GM12878 (cell line): ENCODE data around the gene MEMO1.

ENCODE experiments used
- ATF3 ChIP-seq: IDR thresholded peaks from 2 replicates; pipeline ENCODE4 v1.6.1; 2011; ENCODE audit warnings: low read depth, mild to moderate bottlenecking, low read length, moderate library complexity, borderline replicate concordance; ENCODE audit errors: extremely low read depth
- CBFB ChIP-seq: IDR thresholded peaks from 2 replicates; pipeline ENCODE4 v1.6.1; 2016; ENCODE audit warnings: antibody characterized with exemption, low read depth
- CEBPZ ChIP-seq: fragments of 150-350 bp; IDR thresholded peaks from 2 replicates; pipeline ENCODE4 v1.6.1; 2016; ENCODE audit warnings: low read depth, low read length
- CTCF ChIP-seq, 3 experiments: IDR thresholded peaks in 2 of 3; conservative IDR thresholded peaks in 1 of 3; 2 replicates each; pipeline ENCODE4 v1.5.1; 2011; ENCODE audit warnings: low read depth in 3 of 3, low read length in 3 of 3, mild to moderate bottlenecking in 3 of 3, control low read depth in 2 of 3, moderate library complexity in 2 of 3, inconsistent platforms in 1 of 3, mixed read lengths in 1 of 3; ENCODE audit not compliant: control insufficient read depth in 2 of 3, insufficient read depth in 1 of 3; ENCODE audit errors: extremely low read depth in 1 of 3
- E2F4 ChIP-seq: IDR thresholded peaks from 2 replicates; pipeline ENCODE4 v1.6.1; 2012; ENCODE audit warnings: low read depth, low read length, improper control_type of control experiment
- EZH2 ChIP-seq: IDR thresholded peaks from 2 replicates; pipeline ENCODE4 v1.6.1; 2012; ENCODE audit warnings: low read depth, mild to moderate bottlenecking, control low read depth, inconsistent platforms, low read length, borderline replicate concordance; ENCODE audit not compliant: control insufficient read depth
- FOXM1 ChIP-seq: IDR thresholded peaks from 2 replicates; pipeline ENCODE4 v1.6.1; 2012; ENCODE audit warnings: low read depth, mild to moderate bottlenecking, inconsistent platforms, low read length, moderate library complexity
- HDAC2 ChIP-seq: fragments of 200-600 bp; sonication (generic); IDR thresholded peaks from 2 replicates; pipeline ENCODE4 v1.6.1; 2017
- ZBTB4 ChIP-seq: fragments of 450-650 bp; formaldehyde crosslinking; IDR thresholded peaks from 2 replicates; pipeline ENCODE4 v1.4.0; 2022; ENCODE audit warnings: mild to moderate bottlenecking, moderate library complexity

- TF ChIP-seq ATF3 (no peak), EZH2 (no peak), E2F4 (no peak), CTCF (IDR thresholded peaks at IDR 0.05 in 2 of 3, conservative IDR thresholded peaks at IDR 0.05 in 1 of 3; ENCODE audit: control insufficient read depth in 2 of 3, extremely low read depth in 1 of 3, insufficient read depth in 1 of 3, low read depth in 3 of 3, low read length in 3 of 3) (no peak), ZBTB4 (CRISPR knock-in tag) (no peak), FOXM1 (no peak), HDAC2 (no peak), CEBPZ (no peak), CBFB (no peak)
These were observed 38.7 kb downstream of the MEMO1 start for GRCh38 chr2:31972059-31972458.
